GM21367 (cell line): ENCODE results near the gene AFDN.

Experiments used
- ATAC-seq: cut with Tn5 transposase; IDR thresholded peaks from one replicate; pipeline ENCODE4 v1.9.1; 2021; ENCODE audit not compliant: unreplicated experiment

AFDN gene

DNA sequence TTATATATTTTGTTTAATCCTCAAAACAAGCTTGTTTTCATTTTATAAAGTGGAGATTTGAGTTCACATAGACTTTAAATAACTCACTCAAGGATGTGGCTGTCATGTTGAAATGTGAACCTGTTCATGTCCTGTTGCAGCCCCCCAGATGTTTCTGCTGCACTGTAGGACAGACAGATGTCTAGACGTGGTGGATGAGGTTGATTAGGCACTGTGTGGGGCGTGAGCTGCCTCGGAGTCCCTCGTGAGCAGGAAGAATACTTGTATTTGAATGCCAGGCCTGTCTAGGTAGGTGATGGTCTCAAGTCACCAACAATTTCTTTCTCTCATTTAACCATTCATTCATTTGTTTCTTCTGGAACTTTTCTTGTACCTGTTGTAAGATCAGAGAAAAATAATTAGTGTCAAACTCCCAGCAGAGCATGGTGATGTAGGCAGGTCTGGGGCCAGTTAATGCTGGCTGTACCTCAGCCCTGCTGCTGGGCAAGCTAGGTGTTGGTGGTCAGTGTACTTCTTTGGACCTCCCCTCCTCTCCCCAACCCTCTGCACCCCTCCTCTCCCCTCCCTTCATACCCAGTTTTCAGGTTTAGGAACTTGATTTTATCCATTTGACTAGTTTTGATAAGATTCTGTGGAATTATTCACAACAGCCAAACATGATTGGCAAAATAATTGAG, 34.0 kb downstream of the AFDN start:
- ATAC-seq, result no peak

GRCh38 chr6:167861424-167861823, 34.7 kb downstream of the AFDN start:
- ATAC-seq, result no peak

DNA sequence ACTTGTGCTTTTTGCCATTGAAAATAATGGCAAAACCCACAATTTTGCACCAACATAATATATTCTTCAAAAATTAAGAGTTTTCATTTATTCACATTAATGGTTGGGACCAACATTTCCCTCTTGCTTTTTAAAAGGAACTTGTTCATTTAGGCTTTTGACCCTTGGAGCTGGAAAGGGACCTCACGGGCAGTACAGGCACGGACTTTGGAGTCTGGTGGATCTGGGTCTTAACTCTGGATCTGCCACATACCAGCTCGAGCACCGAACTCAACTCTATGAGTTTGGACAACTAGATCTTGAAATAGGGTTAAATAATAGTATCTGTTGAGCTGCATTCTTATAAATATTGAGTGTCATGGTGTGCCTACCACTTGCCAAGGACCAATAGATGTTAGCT, 37.2 kb downstream of the AFDN start:
- ATAC-seq, result no peak

- no peak for ATAC-seq
Observed at GRCh38 chr6:167866642-167867041, 39.9 kb downstream of the AFDN start.

- no peak for ATAC-seq
Observed at GRCh38 chr6:167870321-167870720, 43.6 kb downstream of the AFDN start.

DNA sequence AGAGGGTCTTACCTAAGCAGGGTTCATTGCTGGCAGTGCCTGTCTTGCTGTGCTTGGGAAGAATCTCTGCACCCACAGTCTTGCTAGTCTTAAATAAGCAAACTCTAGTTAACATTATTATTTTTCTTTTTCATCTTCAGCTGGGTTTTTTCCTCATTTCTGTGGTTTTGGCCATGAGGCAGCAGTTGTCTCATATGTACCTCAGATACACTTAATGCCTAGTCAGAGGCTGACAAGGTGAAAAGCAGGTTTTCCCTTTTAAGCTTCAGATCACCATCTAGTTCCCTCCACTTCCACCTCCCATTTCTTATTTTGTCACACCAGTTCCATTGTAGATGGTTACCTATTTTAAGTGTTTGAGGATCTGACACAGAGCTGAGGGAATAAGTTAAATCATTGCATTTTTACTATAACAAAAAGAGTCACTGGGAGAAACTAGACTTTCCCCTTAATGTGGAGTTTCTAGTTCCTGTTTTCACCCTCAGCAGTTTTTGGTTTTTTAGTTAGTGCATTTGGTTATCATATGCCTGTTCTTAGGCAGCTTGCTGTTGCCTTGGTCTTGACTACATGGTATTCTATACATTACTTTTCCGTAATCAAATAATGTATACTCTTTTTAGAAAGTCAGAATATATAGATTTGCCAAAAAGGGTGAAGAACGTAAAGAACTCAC, 46.0 kb downstream of the AFDN start:
- ATAC-seq, result no peak

DNA sequence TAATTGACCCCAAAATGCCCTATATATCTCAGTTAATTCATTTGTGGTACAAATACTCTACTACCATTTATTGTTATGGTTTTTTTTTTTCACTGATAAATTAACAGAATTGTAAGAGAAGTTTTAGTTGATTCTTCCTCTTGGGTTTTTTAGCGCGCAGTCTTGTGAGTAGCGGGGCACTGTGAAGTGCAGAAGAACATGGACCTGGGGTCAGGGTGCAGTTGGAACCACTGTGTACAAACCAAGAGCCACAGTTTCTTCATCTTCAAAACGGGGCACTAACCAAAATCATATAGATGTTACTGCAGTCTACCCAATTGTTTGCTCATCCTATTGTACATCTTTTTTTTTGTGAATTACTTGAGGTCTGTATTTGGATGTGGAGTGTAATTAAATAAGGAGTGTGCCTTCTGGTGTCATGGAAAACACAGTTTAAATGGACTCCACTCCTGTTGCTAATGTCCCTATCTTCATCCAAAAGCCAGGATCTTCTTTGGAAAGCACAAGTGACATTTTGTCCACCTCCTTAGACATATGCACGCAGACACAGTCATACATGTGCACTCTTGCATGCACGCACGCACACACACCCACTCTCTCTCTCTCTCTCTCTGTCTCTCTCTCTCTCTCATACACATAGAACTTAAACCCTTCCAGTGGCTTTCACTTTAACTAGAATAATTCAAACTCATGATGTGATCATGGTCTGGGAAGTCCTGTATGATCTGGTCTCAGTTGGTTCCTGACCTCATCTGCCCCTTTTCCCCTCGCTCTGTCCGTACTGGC, 51.5 kb downstream of the AFDN start:
- no peak for ATAC-seq

DNA sequence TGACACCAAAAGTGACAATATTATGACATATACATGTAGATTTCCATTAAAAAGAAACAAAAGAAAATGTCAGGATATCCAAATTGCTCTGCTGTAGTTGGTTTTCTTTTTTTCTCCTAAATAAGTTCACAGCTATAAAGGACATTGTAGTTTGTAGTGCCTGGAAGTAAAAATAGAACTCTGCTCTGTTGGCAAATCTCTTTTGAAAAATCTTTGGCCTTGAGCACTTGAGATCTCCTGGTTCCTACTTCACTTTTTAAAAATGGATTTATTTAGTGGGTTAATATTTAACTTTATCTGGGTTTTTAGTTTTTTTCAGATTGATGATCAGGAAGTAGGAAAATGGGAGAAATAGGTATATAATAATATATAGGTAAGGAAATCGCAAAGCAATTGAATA, 52.9 kb downstream of the AFDN start:
- ATAC-seq, result no peak

GRCh38 chr6:167881327-167881726, 54.6 kb downstream of the AFDN start:
- ATAC-seq, result no peak

GRCh38 chr6:167882244-167882643, 55.5 kb downstream of the AFDN start:
- ATAC-seq, result no peak

DNA sequence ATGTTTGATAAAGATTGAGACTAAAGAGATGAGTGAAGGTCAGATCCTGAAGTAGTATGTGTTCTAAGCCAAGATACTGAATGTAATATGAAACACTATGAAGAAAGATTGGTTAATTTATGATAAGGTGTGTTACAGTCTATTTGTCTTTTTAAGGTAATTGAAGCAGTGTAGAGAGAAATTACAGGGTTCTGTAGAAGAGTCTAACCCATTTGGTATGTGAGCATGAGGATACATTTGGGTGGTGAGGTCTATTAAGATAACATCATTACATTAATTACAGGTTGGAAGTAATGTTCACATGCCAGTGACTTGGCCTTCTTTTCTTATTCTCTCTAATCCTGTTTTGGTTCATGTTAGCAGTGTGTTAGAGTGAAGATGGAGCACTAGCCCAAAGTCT, 61.4 kb downstream of the AFDN start:
- ATAC-seq, result no peak

DNA sequence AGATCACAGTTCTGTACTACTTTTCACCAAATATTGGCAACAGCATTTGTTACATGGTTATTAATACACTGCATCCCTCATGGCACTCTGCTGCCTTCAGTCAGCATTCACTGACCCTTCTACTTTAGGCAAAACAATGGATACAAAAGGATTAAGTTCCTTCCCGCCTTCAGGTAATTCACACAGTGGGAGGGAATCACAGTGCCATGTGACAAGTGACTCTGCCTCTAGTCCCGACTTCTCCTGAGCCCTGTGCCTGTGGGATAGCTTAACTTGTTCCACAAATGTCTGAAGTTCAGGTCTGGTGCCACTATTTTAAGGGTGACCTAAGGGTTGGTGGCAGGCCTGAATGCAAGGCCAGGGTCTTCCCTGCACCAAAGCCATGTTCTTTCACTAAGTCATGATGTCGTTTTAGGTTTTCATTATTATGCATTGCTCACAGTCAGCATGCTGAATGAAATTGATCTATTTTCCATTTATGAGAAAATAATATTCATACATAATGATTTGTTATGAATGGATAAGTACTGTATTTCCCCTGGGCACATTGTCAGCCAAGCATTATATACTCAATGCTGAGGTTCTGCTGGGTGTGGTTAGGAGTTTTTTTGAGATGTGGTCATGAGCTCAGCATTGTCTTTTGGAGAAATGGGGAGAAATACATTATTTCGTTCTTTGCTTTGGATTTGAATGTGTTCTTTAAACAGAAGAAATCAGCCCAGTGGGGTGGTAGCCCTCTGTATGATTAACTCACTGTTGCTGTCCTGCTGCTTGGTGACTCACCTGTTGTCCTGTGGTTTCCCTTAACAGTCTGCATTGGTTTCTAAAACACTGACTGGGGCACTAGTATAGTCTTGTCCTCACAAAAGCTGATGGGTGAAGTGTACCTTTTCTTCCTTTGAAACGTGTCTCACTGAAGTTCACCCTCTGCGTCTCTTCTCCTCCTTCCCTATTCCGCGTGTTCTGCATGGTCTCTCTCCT, 66.4 kb downstream of the AFDN start:
- no peak for ATAC-seq

- ATAC-seq, result no peak
Observed at GRCh38 chr6:167894965-167895364, 68.3 kb downstream of the AFDN start.

GRCh38 chr6:167896648-167897047, 69.9 kb downstream of the AFDN start:
- ATAC-seq, result no peak

DNA sequence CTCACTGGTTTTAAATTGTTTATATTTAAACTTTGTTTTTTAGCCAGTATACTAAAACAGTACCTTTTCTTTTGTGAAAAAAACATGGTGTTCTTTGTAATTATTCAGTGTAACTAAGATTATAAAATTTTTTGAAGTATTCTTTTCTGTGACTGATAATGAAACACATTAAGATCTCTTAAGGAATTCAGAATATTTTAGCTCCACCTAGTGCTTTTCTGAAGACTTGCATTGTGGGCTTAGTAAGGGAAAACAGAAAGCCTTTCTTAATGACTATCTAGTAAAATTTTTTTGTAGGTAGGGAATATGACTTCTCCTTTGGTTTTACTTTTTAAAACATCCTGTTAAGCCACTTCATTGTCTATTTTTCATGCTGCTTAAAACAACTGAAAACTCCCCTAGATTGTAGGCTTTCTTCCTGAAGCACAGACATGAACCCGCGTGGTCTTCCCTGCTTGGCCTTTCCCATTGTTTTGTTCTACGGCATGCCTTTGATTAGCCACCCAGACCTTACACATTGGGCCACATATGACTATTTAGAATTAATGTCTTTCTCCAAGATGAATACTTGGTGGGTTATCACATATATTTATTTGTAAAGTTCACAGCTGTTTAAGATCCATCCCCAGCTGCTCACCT, 72.1 kb downstream of the AFDN start:
- ATAC-seq, result no peak

GRCh38 chr6:167904791-167905190, 78.1 kb downstream of the AFDN start:
- ATAC-seq, result no peak

DNA sequence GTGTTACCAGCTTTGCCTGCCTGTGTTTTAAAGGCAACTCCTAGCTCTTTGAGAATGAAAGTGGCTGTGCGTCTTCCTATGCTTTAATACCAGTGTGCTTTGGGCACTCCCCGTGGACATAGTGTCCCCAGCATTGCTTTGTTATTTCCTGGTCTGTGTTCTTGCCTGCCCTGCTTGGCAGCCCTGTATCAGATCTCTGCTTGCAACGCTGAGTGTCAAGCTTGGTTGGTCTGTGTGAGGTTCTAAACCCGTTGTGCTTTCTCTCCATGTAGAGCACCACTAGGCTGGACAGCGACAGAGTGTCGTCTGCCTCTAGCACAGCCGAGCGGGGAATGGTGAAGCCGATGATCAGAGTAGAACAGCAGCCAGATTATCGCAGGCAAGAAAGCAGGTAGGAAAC, 80.2 kb downstream of the AFDN start:
- ATAC-seq, result no peak

- no peak for ATAC-seq
Observed at GRCh38 chr6:167907837-167908681, 81.3 kb downstream of the AFDN start.

- ATAC-seq, result no peak
Observed at GRCh38 chr6:167910007-167910406, 83.3 kb downstream of the AFDN start.

DNA sequence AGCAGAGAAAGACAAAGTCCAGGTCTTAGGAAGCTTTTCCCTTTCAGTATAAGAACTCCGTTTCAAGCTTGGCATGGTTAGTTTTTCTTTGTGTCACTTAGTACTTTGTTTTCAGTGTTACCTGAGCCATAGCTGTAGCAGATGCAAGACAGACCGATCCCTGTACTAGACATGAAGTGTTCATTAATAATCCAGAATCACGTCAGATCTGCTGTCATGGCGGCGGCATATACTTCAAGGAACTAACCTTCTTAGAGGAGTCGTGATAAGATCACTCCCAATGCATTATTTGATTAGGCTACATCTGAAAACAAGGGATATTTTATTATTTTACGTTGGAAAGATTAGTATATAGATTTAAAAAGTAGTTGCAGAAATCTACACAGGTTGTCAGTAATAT, 83.9 kb downstream of the AFDN start:
- ATAC-seq, result no peak
